Endothelial cell of coronary artery (primary cell): ENCODE data around the gene PPP2CA. TPM values are rescaled to one million over a fixed set of nuclear protein-coding genes. Genes with fewer than 3 reads are reported as not detected.

Experiments used
- total RNA-seq: library from RNA; depleted of rRNA; stranded (reverse); fragments of >200 nt; gene quantifications from 2 replicates; pipeline ENCODE4 v1.2.3, GENCODE V29; 2014

PPP2CA gene
- total RNA-seq: 83.0 and 88.2 TPM in 2 replicates

DNA sequence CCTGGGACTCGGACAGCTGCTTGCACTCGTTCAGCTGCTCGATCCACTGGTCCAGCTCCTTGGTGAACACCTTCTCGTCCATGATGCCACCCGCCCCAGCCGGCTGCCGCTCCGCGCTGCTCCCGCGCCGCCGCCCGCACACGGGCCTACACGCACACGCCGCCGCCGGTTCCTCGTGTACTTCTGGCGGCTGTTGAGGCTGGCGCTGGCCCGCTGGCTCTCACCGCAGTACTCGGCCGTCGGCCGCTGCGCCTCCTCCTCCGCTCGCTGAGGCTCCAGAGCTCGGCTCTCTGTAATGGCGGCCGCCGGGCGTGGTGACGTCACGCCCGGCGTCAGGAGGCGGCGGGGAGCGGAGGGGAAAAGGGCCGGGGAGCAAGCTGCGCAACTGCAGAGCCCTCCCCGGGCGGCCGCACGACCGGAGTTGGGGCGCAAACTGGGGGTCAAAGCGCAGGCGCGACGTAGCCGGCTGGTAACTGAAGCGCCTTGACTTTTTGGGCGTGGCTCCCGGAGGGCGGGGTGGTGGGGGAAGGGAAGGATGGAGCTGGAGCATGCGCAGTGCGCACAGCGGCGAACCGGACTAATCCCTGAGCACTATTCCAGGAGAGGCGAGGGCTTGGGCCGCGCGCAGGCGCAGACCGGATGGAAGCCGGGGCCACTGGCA is at the start of gene PPP2CA:
TSS of gene PPP2CA (minus strand) at position 294 of the 661 bp plus-strand sequence. CDS start at position 82, 212 bp downstream.

GRCh38 chr5:134176511-134177368 is 49.1 kb downstream of the PPP2CA start, which contains the start of gene SKP1:
Gene SKP1 (minus strand): TSS chr5:134176950. CDS start chr5:134174022, 2,928 bp downstream.

Other genes with a start within 250 kb of the PPP2CA start
- gene VDAC1, start 221.1 kb downstream of the PPP2CA start, total RNA-seq: 309 and 403 TPM in 2 replicates
- gene TCF7, start 111.4 kb downstream of the PPP2CA start, total RNA-seq: under 0.01 and 0.09 TPM in 2 replicates
- 219 and 276 TPM in 2 replicates for gene SKP1, start 49.1 kb downstream of the PPP2CA start, total RNA-seq
- gene CDKL3, start 141.1 kb upstream of the PPP2CA start, total RNA-seq: 0.27 and 0.47 TPM in 2 replicates
- gene UBE2B, start 145.5 kb upstream of the PPP2CA start, total RNA-seq: 25.6 and 26.2 TPM in 2 replicates
- 42.6 and 46.6 TPM in 2 replicates for gene CDKN2AIPNL, start 185.8 kb upstream of the PPP2CA start, total RNA-seq